Lower leg skin (tissue), 4 donors: ENCODE measurements around the gene ZDHHC14. TPM values are rescaled to one million over a fixed set of nuclear protein-coding genes. Genes with fewer than 3 reads are reported as not detected.

Source experiments
- DNase-seq, 2 donors: peaks; one replicate each; pipeline ENCODE4 v3.0.0-alpha.2; 2019; ENCODE audit warnings: low spot score in 2 of 2
- H3K4me3 ChIP-seq: fragments of 200-600 bp; sonication (generic); 2 replicates; pipeline ENCODE4 v1.5.1; 2017; ENCODE audit warnings: mild to moderate bottlenecking, low read depth; ENCODE audit not compliant: poor library complexity, severe bottlenecking
- POLR2A ChIP-seq, 2 donors: fragments of 450-650 bp; IDR thresholded peaks; one replicate each; pipeline ENCODE4 v1.6.1; 2016 to 2017; ENCODE audit warnings: antibody characterized with exemption in 2 of 2, mild to moderate bottlenecking in 1 of 2, moderate library complexity in 1 of 2
- WGBS, 2 donors: methylation state at CpG; one replicate each; pipeline ENCODE4 v1.1.5; 2018; 5-methylcytosine and 5-hydroxymethylcytosine counted together
- intact Hi-C: fragments of 100-400 bp; cut with DNase I; formaldehyde crosslinking; loops from one replicate; pipeline ENCODE4 v1.15.0; 2023; ENCODE audit warnings: low total_unique reads
- total RNA-seq, 4 donors: library from RNA; depleted of rRNA; stranded (reverse); fragments of >200 nt; gene quantifications; one replicate each; pipeline ENCODE4 v1.1.0, GENCODE V29; 2016
- TF ChIP-seq, protein P1 (sequence below), 3 donors: fragments of 450-650 bp; IDR thresholded peaks; one replicate each; pipeline ENCODE4 v1.5.1; 2016; ENCODE audit warnings: antibody characterized with exemption in 3 of 3, mild to moderate bottlenecking in 3 of 3, moderate library complexity in 2 of 3

The ZDHHC14 gene
- total RNA-seq, 4 donors from 2014 or later, result 4.5 to 8.3 (median 6.1) TPM

DNA sequence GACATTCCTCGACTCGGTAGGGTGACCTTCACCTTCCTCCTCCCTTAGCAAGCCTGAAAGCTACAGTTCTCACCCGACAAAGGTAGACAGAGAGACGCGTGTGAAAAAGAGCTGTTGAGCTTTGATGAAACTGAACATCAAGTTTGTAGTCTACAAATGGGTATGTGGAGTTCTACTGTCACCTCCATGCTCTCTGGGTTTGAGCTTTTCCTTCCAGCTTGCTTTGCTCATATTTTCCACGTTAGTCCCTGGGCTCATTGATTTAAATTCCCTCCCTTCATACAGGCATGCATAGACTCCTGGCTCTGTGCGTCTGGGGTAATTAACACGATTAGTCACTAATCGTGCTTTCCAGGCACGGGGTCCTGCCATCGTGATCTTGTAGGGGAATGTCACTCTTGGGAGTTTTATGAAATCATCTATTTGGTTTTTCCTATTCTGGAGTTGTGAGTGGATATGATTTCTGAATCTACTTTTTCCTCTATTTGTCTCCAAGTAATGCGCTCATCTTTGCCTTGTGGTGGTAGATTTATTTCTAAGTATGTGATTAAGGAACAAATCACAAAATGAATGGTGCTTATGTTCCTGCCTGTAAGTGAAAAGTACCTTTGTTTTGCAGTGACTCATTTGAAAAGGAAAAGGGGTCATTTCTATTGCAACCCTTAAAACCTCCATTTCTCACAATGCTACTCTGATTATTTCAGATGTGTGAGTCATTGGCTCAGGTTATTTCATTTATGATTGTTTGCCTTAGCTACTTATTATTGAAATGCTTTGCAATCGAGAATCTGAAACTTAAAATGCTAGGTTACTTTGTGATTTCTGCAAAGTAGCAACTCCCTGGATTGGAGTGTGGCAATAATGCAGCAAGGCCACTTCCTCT is 154.6 kb downstream of the ZDHHC14 start:
- TF ChIP-seq, protein P1, sequence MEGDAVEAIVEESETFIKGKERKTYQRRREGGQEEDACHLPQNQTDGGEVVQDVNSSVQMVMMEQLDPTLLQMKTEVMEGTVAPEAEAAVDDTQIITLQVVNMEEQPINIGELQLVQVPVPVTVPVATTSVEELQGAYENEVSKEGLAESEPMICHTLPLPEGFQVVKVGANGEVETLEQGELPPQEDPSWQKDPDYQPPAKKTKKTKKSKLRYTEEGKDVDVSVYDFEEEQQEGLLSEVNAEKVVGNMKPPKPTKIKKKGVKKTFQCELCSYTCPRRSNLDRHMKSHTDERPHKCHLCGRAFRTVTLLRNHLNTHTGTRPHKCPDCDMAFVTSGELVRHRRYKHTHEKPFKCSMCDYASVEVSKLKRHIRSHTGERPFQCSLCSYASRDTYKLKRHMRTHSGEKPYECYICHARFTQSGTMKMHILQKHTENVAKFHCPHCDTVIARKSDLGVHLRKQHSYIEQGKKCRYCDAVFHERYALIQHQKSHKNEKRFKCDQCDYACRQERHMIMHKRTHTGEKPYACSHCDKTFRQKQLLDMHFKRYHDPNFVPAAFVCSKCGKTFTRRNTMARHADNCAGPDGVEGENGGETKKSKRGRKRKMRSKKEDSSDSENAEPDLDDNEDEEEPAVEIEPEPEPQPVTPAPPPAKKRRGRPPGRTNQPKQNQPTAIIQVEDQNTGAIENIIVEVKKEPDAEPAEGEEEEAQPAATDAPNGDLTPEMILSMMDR (IDR thresholded peaks at IDR 0.05), result no peak
- TF ChIP-seq POLR2A (IDR thresholded peaks at IDR 0.05), result no peak
- WGBS, 2 donors, result 33 to 39% methylated on average over 13 of the region's 13 CpGs
- no peak overlapping the region for H3K4me3 ChIP-seq
- peak in 1 of 2 donors; percentile 82 for DNase-seq
- intact Hi-C loops, result no loop called here

DNA sequence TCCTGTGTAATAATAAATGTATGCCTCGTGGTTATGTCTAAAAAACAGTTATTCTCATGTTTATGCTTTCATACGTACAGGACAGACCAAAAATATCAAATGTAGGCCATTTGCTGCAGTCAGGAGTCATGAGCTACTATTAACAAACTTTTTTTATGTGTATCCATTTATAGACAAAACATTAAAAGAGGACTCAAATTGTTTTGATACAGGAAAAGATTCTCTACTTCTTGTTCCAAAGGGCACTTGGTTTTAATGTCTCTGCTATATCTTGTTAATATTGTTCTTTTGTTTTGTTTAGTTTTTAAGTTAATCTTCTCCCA is 155.2 kb downstream of the ZDHHC14 start:
- 8 to 15% methylated on average over 2 of the region's 2 CpGs for WGBS, 2 donors
- intact Hi-C loops, result no loop called here
- no peak for DNase-seq
- H3K4me3 ChIP-seq, result no peak overlapping the region
- TF ChIP-seq, protein P1 (IDR thresholded peaks at IDR 0.05), result no peak
- TF ChIP-seq POLR2A (IDR thresholded peaks at IDR 0.05), result no peak

DNA sequence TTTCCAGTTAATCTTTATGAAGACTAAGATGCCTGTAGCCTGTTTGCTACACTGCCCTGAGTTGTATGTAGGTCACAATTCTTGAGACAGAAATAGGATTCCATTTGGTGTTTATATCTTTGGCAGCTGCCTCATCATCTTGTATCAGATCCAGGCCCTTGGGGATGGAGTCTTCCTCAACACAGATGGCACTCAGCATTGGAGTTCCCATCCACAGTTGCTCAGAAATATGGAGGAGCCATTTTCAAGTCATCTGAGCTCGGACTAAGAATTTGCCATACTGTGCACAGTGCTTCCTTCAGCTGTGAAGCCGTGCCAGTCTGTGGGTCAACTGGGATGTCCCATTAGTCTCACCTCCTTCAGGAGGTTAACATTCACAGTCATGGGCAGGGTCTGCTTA is 156.6 kb downstream of the ZDHHC14 start:
- peak in 1 of 2 donors; percentile 68 for DNase-seq
- intact Hi-C loops, result no loop called here
- no peak overlapping the region for H3K4me3 ChIP-seq
- TF ChIP-seq, protein P1 (IDR thresholded peaks at IDR 0.05), result no peak
- no peak for TF ChIP-seq POLR2A (IDR thresholded peaks at IDR 0.05)
- 80 to 85% methylated on average over 2 of the region's 2 CpGs for WGBS, 2 donors

DNA sequence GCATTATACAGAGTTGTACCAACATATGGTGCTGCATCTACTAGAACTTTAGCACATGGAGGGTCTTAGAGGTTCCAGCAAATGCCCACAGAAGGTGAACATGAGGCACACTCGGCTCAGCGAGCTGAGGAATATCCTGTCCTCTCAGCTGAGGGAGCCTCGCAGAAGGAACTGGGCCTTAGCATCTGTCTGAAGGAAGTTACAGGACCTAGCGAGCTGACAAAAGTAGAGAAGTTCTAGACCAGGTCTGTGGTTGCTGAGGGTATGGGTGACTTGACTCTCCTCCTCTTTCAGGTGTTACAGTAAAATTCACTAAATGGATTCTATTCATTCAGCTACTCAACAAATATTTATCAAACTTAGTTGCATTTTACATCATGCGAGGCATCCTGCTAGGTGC is 157.2 kb downstream of the ZDHHC14 start:
- WGBS, 2 donors, result 77 to 86% methylated on average over 5 of the region's 5 CpGs
- TF ChIP-seq, protein P1 (IDR thresholded peaks at IDR 0.05), result no peak
- TF ChIP-seq POLR2A (IDR thresholded peaks at IDR 0.05), result no peak
- intact Hi-C loops, result no loop called here
- peak in 1 of 2 donors; percentile 56 for DNase-seq
- H3K4me3 ChIP-seq, result no peak overlapping the region

DNA sequence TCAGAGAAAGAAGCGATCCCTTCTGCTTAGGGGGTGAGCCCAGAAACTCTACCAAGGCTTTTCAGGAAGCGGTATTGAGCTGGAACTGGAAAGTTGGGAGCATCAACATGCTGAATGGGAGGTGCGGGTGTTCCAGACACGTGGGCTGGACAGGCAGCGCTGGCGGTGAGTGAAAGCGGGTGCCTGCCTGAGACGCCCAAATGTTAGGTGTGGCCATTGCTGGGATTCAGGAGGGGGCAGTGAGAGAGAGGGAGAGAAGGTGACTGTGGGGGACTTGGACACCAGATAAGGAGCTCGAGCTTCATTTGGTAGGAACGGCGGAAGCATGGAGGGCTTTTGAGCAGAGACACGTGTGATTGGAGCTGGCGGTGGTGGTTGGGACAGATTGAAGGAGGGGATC is 157.7 kb downstream of the ZDHHC14 start:
- 91 to 94% methylated on average over 13 of the region's 13 CpGs for WGBS, 2 donors
- TF ChIP-seq, protein P1 (IDR thresholded peaks at IDR 0.05), result no peak
- TF ChIP-seq POLR2A (IDR thresholded peaks at IDR 0.05), result no peak
- no peak overlapping the region for H3K4me3 ChIP-seq
- peak in 1 of 2 donors; percentile 70 for DNase-seq
- intact Hi-C loops, result no loop called here
